GM19328 (cell line): ENCODE results near the gene BRDT.

Experiments used
- ATAC-seq: cut with Tn5 transposase; IDR thresholded peaks from one replicate; pipeline ENCODE4 v1.9.1; 2021; ENCODE audit warnings: mild to moderate bottlenecking, moderate library complexity; ENCODE audit not compliant: unreplicated experiment

The BRDT gene

DNA sequence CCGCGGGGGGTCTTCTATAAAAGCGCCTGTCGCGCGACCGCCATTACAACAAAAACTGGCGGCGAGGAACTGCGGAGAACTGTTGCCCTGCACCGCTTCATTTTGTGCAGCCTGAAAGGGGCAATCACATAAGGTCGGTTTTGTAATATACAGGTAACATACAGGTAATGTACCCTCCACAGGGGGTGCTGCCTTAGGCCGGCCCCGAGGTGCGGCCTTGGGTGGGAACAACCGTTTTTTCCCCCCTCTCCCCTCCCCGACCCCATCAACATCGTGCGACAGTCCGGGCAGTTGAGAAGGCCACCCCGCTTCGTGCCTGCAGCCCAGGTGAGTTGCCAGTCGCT is at the start of gene BRDT:
Gene BRDT (plus strand): TSS at position 46 of the 344 bp plus-strand sequence. CDS start 13,354 bp downstream, outside the sequence.
- ATAC-seq, result no peak

DNA sequence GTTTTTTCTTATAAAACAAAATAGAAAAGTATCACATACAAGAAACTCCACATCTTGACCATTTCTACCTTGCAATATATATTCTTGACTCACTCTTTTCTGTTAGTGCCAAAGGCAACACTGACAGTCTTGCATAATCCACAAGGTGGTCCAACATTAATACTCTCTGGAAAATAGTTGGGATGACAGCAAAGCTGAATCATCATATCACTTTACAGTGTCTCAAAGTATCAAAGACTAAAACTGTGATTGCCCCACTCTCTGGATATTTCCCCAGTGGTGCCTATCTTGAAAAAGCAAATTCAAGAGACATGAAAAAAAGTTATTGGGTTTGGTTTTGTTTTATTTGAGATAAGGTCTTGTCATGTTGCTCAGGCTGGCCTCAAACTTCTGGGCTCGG is 48.6 kb upstream of the BRDT start:
- no peak for ATAC-seq

DNA sequence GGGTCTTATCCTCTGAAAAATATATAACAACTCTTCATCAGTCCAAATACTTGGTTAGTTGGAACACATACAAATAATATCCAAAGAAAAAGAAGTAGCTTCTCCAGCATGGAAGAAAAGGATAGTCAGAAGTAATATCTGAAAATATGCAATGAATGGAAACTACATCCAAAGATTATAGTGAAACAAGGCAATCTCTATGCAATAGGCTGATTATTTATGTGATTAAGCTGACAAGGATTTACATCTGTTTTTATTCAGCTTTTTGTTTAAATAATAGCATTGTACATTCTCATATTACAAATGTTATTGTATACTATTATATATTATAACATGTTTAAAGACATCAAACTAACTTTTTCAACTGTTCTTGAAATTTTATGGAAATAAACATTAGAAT is 48.0 kb upstream of the BRDT start:
- ATAC-seq, result no peak

DNA sequence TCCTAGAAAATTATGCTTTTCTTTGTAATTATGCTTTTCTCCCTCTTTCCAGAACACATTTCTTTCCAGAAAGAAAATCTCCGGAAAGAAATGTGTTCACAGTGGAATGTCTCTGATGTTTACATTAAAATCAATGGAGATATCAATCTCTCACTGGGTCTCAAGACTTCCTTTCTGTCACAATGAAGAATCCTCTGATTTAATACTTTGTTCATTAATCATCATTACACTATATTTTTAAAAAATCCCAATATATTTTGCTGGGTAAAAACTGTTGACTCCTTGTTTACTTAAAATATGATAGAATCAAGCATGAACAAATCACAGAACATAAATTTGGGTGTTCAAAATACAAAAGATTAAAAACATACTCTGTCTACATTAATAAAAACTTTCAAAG is 36.9 kb upstream of the BRDT start:
- ATAC-seq, result no peak

DNA sequence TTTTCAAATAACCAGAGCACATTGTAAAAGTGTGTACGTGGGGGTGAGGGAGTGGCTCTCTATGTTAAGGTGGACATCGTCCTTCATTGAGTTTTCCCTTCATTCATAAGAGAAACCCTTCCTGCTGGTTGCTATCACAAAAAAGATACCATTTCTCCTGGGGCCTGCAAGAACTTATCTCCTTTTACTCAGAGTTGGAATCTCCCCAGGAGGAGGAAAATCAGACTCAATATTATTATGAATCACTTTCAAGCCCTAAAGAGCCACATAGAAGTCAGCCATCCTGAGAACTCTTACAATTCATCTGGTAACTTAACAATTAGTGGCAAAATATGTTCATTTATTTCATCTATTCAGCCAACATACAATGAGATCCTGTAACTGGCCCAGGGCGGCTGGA is 36.2 kb upstream of the BRDT start:
- ATAC-seq, result no peak

DNA sequence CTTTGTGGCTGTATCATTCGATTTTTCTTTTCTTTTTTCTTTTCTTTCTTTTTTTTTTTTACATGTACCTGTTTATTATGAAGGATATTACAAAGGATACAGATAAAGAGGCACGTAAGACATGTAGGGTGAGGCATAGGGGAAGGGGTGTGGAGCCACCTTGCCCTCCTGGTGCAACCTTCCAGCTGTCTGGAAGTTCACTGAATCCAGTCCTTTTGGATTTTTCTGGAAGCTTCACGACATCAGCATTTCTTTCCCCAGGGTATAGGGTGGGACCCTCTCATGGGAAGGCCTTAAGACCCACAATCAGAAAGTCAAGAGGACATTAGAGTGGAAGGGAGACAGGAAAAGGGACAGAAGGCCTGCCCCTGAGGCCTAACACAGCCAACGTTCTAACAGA is 33.2 kb upstream of the BRDT start:
- ATAC-seq, result no peak

DNA sequence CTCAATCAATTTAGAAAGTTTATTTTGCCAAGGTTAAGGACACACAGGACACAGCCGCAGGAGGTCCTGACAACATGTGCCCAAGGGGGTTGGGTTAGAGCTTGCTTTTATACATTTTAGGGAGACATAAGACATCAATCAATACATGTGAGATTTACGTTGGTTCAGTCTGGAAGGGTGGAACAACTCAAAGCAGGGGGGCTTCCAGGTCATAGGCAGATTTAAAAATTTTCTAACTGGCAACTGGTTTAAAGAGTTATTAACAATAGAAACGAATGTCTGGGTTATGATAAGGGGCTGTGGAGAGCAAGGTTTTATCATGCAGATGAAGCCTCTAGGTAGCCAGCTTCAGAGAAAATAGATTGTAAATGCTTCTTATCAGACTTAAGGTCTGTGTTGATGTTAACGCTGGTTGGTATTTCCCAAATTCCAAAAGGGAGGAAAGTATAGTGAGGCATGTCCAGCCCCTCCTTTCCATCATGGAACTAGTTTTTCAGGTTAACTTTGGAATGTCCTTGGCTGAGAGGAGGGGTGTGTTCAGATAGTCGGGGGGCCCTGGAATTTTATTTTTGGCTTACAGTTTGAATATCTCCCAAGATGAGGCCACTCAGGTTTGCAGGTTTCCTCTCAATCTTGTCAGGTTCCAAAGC is 32.3 kb upstream of the BRDT start:
- no peak for ATAC-seq

DNA sequence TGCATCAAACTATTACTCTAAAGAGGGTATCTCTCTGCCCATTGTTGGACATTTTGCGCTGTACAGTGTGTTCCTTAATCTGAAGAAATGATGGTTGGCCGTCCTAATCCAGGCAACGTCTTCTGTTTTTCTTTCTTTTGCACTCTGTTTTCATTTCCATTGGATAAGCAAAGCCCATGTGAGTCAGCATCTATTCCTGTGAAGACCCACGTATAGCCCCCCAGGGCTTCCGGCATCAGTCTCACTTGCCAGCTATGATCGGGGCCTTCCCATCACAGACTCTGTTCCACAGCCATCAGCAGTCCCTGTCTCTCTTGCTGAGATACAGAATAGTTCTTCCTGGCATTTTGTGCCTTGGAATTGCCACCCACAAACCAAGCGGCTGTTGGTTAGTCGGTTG is 29.2 kb upstream of the BRDT start:
- no peak for ATAC-seq

DNA sequence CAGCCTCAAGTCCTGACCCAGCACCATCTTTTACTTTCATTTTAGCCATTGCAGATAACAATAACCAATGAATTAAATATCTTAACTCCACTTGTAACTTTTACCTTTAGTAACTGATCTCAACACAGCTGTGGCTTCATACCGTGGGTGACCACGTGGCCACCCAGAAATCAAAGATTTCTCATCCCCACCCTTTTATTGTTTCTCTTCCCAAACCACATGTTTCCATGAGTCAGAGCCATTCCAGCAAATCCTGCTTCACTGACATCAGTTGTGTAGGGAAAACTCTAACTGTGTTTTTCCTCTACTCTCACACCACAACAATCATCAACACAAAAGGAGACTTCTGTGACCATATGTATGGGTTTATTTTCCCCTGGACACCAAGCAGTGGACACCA is 25.1 kb upstream of the BRDT start:
- ATAC-seq, result no peak

DNA sequence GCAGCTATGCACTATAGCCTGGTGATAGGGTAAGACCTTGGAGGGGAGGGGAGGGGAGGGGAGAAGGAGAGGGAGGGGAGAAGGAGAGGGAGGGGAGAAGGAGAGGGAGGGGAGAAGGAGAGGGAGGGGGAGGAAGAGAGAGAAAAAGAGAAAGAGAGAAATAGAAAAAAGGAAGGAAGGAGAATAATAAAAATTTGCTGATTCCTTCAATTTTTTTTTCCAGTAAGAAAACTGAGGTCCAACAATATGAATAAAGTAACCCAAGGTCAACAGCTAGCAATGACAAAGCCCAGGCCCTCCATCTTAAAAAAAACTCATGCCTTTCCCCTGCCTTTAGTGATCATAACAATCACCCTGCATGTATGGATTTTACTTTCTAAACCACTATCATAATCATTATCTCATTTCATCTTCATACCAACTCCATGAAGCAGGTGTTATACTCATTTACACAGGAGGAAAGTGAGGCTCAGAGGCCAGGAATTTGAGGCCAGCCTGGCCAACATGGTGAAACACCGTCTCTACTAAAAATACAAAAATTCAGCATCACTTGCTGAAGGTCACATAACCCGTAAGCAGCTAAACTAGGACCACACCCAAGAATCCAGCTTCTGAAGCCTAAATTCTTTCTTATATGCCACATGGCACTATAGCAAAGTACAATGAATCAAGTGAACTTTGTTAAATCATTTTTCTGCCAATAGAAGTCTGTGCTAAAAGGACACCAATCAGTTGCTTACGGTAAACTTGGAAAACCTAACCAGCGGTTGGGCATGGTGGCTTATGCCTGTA is 23.4 kb upstream of the BRDT start:
- no peak for ATAC-seq

DNA sequence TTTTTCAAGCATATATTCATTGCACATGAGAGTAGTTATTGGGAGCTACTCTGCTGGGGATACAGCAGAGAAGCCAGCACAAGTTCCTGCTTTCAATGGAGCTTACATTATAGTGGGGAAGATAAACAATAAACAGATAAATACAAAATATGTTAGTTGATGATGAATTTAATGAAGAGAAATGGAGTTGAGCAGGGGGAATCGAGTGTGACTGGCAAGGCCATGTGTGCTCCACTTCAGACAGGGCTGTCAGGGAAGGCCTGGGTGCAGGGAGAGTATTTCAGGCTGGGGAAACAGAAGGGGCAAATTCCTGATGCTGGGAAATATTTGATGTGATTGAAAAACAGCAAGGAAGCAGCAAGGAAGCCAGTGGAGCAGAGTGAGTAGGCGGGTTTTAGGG is 21.2 kb upstream of the BRDT start:
- ATAC-seq, result no peak

DNA sequence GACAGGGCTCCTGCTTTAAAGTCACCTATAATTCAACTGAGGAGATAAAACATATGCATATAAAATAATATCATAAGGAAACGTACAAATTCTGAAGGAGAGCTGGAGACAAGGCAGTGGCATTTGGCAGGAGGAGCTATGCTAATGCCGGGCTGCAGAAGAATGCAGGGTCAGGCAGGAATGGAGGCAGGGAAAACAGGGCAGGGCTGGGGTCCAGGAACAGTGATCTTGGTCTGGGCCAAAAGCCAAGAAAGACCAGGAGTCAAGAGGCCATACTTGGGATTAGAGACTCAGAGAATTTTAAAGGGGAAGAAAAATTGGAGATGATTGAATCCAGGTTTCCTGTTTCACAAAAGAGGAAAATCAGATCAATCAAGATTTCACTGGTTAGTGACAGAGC is 20.0 kb upstream of the BRDT start:
- no peak for ATAC-seq

DNA sequence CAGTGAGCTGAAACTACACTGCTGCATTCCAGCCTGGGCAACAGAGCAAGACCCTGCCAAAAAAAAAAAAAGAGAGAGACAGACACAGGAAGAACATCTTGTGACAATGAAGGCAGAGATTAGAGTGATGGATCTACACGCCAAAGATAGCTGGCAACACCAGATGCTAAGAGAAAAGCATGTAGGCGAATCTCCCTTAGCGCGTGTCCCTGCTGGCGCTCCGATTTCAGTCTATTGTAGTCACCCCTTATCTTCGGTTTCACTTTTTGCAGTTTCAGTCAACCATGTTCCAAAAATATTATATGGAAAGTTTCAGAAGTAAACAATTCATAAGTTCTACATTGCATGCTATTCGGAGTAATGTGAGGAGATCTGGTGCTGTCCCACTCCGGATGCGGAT is 11.6 kb upstream of the BRDT start:
- ATAC-seq, result no peak

DNA sequence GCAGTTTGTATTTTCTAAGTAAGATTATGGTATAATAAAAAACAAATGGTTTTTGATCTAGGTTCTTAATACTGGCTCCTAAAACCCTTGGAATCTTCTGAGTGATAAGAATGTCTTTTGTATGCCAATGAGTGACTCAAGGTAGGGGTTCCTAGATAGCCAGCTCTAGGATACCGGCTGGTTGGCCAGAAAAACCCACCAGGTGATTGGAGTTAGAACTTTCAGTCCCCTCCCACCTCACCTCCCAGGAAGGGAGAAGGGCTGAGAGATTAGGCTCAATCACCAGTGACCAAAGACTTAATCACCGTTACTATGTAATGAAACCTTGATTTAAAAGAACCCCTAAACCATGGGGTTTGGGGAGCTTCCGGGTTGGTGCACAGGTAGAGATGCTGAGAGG is 8.7 kb upstream of the BRDT start:
- ATAC-seq, result no peak

DNA sequence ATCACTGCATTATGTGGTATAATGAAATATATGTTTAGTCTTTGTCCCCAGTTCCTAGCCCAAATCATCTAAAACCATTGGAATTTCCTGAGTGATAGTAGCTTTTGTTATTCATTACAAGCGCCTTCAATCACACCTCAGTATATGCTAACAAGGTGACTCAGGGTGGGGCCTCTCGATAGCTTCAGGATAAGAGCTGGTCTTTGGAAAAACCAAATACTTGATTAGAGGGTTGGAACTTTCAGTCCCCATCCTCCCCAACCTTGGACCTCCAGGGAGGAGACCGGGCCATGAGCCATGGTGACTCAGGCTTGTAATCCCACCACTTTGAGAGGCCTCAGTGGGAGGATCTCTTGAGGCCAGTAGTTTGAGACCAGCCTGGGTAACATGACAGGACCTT is 5.1 kb upstream of the BRDT start:
- ATAC-seq, result no peak

DNA sequence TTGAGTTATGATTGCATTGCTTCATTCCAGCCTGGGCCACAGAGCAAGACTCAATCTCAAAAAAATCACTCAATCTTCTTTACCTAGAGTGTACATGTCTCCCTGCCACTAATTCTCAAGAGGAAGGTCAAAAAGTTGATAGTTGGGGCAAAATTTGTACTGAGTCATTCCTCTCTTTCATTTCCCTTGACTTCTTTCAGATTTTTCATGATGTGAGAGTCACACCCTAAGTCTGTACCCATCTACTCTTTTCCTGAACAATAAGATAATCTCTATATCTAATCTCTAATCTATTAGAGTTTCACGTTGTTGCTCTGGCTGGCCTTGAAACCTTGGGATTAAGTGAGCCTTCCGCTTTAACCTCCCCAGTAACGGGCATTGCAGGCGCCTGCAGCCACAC is 1.1 kb upstream of the BRDT start:
- ATAC-seq, result no peak

DNA sequence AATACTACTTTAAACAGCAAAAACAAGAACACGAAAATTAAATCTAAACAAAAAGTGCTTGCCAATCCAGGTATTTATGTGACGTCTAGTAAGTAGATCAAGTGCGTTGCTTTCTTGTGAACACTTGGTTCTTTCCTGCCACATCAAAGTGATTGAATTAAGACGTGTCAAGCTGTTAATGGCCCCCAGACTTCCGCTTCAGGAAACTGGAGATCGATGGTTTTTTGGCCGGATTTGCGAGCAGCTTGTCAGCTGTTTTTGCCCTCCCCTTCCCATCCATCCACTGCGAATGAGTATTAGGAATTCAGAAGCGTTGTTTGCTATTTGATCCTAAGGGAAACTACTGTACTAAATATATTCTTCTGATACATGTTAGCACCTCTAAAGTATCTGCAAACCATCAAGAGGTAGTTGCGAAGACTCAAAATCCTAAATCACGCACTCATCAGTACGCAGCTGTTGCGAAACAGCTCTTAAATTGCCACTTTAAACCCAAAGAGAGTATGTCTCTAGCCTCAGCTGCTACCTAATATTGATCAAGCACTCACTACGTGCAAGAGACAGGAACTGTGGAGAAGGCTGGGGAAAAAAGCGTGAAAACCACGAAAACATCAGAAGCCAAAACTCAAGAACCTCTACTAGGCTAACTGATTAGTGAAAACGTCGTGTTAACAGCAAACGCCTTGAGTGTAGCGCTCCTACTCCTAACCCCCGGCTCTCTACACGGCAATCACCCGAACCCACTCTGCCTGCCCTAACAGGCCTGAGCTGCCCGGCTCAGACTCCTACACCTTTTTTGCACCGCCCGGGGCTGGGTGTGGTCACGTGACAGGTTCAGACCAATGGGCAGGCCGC is 473 bp upstream of the BRDT start:
- ATAC-seq, result no peak

DNA sequence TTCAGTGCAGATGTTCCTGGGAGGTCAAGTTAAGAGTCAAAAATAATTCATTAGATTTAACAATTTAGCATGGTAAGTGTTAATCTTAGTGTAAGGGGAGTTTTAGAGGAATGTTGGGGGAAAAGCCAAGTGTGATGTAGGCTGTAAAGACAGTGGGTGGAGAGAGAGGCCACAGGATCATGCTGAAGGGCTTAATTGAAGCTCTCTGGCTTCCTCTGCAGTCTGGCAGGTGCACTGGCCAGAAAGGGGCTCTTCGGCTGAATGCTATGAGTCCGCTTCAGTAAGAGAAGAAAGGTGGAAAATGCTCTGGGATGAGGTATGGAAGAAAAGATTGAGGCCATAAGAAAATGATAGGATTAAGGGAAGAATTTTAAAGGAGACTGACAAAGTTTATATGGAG is 3.0 kb downstream of the BRDT start:
- no peak for ATAC-seq

DNA sequence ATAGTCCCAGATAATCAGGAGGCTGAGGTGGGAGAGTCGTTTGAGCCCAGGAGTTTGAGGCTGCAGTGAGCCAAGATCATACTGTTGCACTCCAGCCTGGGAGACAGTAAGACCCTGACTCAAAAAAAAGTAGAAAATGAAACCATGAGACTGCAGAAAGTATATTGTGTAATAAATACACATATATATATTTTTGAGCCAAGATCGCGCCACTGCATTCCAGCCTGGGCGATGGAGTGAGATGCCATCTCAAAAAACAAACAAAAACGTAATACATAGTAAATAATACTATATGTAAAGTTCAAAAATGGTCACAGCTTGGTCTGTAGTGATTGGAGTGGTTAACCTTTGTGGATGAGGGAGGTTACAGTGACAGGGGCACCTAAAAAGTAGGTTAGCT is 9.7 kb downstream of the BRDT start:
- no peak for ATAC-seq

DNA sequence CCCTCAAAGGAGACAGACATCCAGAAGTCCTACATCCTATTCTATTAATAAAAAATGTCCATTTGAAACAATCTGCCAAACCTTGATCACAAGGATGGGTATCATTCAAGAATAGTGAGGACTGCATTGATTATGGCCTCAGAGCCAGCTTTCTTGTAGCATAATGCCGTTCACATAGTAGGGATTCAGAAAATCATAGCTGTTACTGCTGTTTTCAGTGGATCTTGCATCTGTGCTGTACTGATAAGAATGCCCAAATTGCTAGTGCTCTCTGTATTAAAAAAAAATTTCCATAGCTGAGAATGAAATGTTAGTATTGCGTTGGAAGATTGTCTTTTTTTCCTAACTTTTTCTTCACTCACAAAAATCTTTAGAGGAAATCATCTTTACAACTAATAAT is 19.1 kb downstream of the BRDT start:
- ATAC-seq, result no peak

DNA sequence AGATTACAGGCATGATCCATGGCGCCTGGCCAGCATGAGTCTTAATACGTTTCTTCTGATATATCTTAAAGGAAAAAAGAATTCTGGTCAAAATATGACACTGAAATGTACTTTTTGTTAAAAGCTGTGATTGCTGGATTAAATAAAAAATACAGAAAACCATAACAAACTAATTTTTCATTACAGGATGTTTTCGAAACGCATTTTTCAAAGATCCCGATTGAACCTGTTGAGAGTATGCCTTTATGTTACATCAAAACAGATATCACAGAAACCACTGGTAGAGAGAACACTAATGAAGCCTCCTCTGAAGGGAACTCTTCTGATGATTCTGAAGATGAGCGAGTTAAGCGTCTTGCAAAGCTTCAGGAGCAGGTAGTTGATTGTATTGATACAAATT is 30.2 kb downstream of the BRDT start:
- no peak for ATAC-seq

DNA sequence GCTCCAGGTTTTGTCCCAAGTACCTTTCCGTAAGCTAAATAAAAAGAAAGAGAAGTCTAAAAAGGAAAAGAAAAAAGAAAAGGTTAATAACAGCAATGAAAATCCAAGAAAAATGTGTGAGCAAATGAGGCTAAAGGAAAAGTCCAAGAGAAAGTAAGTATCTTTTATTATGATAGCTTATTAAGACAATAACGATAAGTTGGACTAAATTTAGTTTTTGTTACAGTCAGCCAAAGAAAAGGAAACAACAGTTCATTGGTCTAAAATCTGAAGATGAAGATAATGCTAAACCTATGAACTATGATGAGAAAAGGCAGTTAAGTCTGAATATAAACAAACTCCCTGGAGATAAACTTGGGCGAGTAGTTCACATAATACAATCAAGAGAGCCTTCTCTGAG is 31.5 kb downstream of the BRDT start:
- ATAC-seq, result no peak
